KMS-11 (cell line): Measurements from ENCODE around the gene FAM131B.

Experiments used
- H2AFZ ChIP-seq: fragments of 200-600 bp; sonication (generic); 2 replicates; pipeline ENCODE4 v1.6.1; 2016; ENCODE audit warnings: antibody characterized with exemption, mixed run types, low read depth
- H3K27ac ChIP-seq: fragments of 200-600 bp; sonication (generic); 2 replicates; pipeline ENCODE4 v1.6.1; 2016; ENCODE audit warnings: mild to moderate bottlenecking, mixed run types
- H3K27me3 ChIP-seq: fragments of 200-600 bp; sonication (generic); 2 replicates; pipeline ENCODE4 v1.6.1; 2017; ENCODE audit warnings: mild to moderate bottlenecking, low read depth, mixed run types, moderate library complexity; ENCODE audit not compliant: insufficient read depth
- H3K36me3 ChIP-seq: fragments of 200-600 bp; sonication (generic); 2 replicates; pipeline ENCODE4 v1.6.1; 2017; ENCODE audit warnings: mild to moderate bottlenecking, mixed run types; ENCODE audit not compliant: insufficient read depth
- H3K4me1 ChIP-seq: fragments of 200-600 bp; sonication (generic); 2 replicates; pipeline ENCODE4 v1.6.1; 2016; ENCODE audit warnings: mild to moderate bottlenecking, low read depth, mixed run types; ENCODE audit not compliant: poor library complexity, severe bottlenecking
- H3K4me2 ChIP-seq: fragments of 200-600 bp; sonication (generic); 2 replicates; pipeline ENCODE4 v1.7.0; 2016; ENCODE audit warnings: mild to moderate bottlenecking, mixed run types
- H3K4me3 ChIP-seq: fragments of 200-600 bp; sonication (generic); IDR thresholded peaks from 2 replicates; pipeline ENCODE4 v1.6.1; 2017; ENCODE audit warnings: low read depth, low read length, mixed read lengths; ENCODE audit not compliant: insufficient read depth
- H3K79me2 ChIP-seq: fragments of 200-600 bp; sonication (generic); 2 replicates; pipeline ENCODE4 v1.6.1; 2016; ENCODE audit warnings: low read depth, mixed run types; ENCODE audit not compliant: insufficient read depth
- H3K9ac ChIP-seq: fragments of 200-600 bp; sonication (generic); 2 replicates; pipeline ENCODE4 v1.6.1; 2016; ENCODE audit warnings: mild to moderate bottlenecking, mixed run types
- H4K20me1 ChIP-seq: fragments of 200-600 bp; sonication (generic); 2 replicates; pipeline ENCODE4 v1.6.1; 2016; ENCODE audit warnings: mild to moderate bottlenecking, mixed run types; ENCODE audit not compliant: insufficient read depth
- CTCF ChIP-seq: fragments of 200-600 bp; sonication (generic); conservative IDR thresholded peaks from 2 replicates; pipeline ENCODE4 v1.6.1; 2017; ENCODE audit warnings: low read depth, mild to moderate bottlenecking, antibody characterized with exemption, low read length, moderate library complexity, mixed read lengths

Gene FAM131B

GRCh38 chr7:143388491-143389101 is 26.1 kb upstream of the FAM131B start:
- no peaks in the 10 kb centered on the region; the same call in 1 of the 2 replicates for H3K79me2 ChIP-seq
- no peaks in the 10 kb centered on the region; the same call in 1 of the 2 replicates for H3K36me3 ChIP-seq
- H3K27ac ChIP-seq = no peak overlapping the region
- no peaks in the 10 kb centered on the region for H3K27me3 ChIP-seq
- TF ChIP-seq CTCF = no peak
- no peaks in the 10 kb centered on the region for H4K20me1 ChIP-seq
- H3K9ac ChIP-seq = no peak overlapping the region
- H3K4me3 ChIP-seq = no peak overlapping the region
- H2AFZ ChIP-seq = no peak overlapping the region
- no peak overlapping the region for H3K4me2 ChIP-seq
- H3K4me1 ChIP-seq = no peaks in the 10 kb centered on the region

- no peak overlapping the region for H2AFZ ChIP-seq
- H3K36me3 ChIP-seq = no peaks in the 10 kb centered on the region; the same call in 1 of the 2 replicates
- no peaks in the 10 kb centered on the region for H3K4me1 ChIP-seq
- no peak overlapping the region for H3K27ac ChIP-seq
- H3K4me3 ChIP-seq = no peak overlapping the region
- no peak overlapping the region for H3K4me2 ChIP-seq
- no peak overlapping the region for H3K9ac ChIP-seq
- H3K27me3 ChIP-seq = no peaks in the 10 kb centered on the region
- H3K79me2 ChIP-seq = no peaks in the 10 kb centered on the region; the same call in 1 of the 2 replicates
- no peak for TF ChIP-seq CTCF
- H4K20me1 ChIP-seq = no peaks in the 10 kb centered on the region
Observed at GRCh38 chr7:143388051-143388450, 25.5 kb upstream of the FAM131B start.

- TF ChIP-seq CTCF = no peak
- Histone ChIP-seq H3K36me3 (no peaks in the 10 kb centered on the region; the same call in 1 of the 2 replicates), H4K20me1 (no peaks in the 10 kb centered on the region), H3K27ac (no peak overlapping the region), H2AFZ (no peak overlapping the region), H3K27me3 (no peaks in the 10 kb centered on the region), H3K79me2 (no peaks in the 10 kb centered on the region; the same call in 1 of the 2 replicates), H3K4me2 (no peak overlapping the region), H3K4me3 (no peak overlapping the region), H3K9ac (no peak overlapping the region), H3K4me1 (no peaks in the 10 kb centered on the region)
Observed at GRCh38 chr7:143387156-143387975, 24.9 kb upstream of the FAM131B start.

DNA sequence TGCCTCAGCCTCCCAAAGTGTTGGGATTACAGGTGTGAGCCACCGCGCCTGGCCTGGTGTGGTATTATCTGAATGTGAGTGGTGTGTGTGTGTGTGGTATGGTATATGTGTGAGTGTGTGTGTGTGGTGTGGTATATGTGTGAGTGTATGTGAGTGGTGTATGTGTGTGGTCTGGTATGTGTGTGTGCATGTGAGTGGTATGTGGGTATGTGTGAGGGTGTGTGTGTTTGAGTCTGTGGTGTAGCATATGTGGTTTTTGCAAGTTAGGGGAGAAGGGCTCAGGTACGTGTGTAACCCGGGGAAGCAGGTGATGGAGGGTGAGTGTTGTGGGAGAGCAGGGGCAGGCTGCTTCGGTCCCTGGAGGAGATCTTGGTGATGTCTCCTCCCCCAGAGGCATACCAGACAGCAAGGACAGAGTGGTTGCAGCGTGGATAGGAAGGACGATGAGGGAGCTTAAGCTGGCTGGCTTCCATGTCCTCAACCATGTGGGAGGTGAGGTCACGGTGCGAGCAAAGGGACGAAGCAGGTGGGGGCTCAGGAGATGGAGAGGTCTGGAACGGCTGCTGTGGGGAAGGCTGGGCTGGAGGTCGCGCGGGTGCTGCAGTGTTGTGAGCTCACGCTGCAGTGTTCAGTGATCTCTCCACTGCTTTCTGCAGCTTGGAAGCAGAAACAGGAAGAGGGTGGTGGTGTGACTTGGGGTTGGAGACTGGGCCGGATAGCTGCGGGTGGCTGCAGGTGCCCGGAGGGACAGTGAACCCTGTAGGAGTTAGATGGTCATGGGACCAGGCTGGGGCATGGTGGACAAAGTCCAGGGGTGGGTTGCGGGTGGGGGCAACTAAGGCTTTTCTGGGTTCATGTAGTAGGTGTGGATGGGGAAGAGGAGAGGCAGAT is 23.6 kb upstream of the FAM131B start:
- Histone ChIP-seq H3K27me3 (no peaks in the 10 kb centered on the region), H2AFZ (no peak overlapping the region), H3K27ac (no peak overlapping the region), H3K9ac (no peak overlapping the region), H3K4me1 (no peaks in the 10 kb centered on the region), H3K4me2 (no peak overlapping the region), H4K20me1 (no peaks in the 10 kb centered on the region), H3K4me3 (no peak overlapping the region), H3K36me3 (no peaks in the 10 kb centered on the region; the same call in 1 of the 2 replicates), H3K79me2 (no peaks in the 10 kb centered on the region; the same call in 1 of the 2 replicates)
- TF ChIP-seq CTCF = no peak
